DMS153 (cell line): ENCODE results near the gene POPDC3.
"Not testable (repeated sequence)": the region's sequence is repeated elsewhere in the genome, so short reads cannot be mapped to it uniquely, and the experiment has no call there.

Experiments used
- DNase-seq: peaks from one replicate; lab custom pipeline; 2025; lab: John Stamatoyannopoulos, UW

POPDC3 gene

GRCh38 chr6:105179244-105180065 lies at the start of gene POPDC3:
TSS of gene POPDC3 (minus strand) at chr6:105180014. CDS start at chr6:105161909, 18,105 bp downstream.
- DNase-seq, result peak; percentile 14

DNA sequence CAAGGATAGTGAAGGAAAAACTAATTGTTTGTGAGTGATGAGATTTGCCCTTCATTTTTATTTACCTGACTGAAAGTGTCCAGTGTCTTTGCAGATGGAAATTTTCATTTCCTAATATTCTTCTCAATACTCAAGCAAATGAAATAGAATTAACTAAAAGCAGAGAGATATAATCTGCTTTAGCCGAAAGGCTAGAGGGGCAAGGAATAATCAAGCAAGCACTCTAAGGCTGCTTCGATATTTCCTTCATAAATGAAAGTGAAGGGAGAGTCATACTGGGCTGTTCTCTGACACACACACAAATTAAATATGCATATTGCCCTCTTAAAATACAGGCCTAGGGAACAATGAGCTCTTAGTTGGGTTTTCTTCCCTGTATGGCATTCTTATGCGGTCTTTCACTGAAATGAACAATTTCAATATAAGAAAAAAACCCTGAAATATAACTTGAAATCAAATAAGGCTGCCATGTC lies 47.5 kb upstream of the POPDC3 start:
- DNase-seq, result no peak

DNA sequence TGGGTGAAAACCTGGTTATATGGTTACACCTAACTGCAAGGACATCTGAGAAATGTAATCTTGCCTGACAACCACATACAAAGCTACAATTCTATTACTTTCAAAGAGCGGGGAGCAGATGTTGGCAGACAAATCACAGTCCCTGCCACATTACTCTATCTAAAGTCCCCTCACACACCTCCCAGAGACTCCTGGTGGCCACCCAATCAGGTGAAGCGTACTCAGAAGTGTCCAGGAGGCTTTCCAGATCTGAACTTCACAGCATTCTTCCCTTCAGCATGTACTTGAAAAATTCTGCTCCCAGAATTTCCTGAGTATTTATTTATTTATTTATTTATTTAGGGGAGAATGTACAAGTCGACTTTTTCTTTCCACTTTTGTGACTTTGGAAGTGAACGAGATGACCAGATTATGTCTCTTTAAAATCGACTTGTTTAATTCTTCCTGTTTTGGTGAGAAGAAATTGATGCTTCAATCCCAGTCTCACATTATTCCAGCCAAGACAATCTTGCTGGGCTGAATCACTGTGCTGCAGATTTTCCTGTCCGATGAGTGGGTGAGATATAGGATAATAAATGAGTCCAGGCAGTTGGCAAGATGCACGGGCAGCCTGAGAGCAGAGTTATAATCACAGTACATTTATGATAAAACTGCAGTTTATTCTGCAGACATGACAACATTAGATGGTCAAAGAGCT lies 46.9 kb upstream of the POPDC3 start:
- no peak for DNase-seq

GRCh38 chr6:105223242-105223641 lies 43.4 kb upstream of the POPDC3 start:
- no peak for DNase-seq

- DNase-seq, result not testable (repeated sequence)
Measured at GRCh38 chr6:105221219-105221618, 41.4 kb upstream of the POPDC3 start.

- DNase-seq, result no peak
Measured at GRCh38 chr6:105220186-105220585, 40.4 kb upstream of the POPDC3 start.

GRCh38 chr6:105219218-105219617 lies 39.4 kb upstream of the POPDC3 start:
- not testable (repeated sequence) for DNase-seq

DNA sequence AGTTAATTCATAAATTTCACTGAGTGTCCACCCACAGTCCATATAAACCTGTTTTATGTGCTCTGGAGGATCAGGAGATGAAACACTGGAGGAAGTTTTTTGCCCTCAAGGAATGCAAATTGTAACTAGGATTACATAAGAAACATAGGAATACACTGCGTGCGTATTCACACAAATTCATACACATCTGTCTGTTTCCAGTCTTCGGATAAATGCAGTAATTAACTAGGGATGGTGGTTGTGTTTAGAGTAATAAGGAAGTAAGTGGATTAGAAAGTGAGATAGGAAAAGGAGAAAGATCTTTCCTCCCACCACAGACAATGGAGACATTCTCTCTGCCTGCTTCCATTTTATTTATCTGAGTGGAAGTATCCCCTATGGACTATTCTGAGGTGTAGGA lies 35.7 kb upstream of the POPDC3 start:
- no peak for DNase-seq

DNA sequence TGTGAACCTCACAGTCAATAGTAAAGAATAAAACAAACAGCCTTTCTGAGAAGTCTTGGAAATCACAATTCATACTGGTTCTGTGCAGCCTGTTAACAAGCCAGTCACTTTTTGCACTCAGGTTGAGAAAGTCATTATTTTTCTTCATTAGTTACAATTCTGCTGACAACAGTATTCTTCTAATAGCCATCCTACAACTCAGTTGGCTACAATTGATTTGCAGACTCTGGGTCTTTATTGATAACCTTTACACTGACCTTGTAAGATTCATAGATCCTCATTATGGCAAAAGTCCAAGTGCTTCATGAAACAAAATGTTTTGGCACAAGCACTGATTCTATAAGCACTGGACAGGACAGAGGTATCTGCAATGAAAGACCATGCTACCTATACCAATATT lies 34.9 kb upstream of the POPDC3 start:
- DNase-seq, result no peak

DNA sequence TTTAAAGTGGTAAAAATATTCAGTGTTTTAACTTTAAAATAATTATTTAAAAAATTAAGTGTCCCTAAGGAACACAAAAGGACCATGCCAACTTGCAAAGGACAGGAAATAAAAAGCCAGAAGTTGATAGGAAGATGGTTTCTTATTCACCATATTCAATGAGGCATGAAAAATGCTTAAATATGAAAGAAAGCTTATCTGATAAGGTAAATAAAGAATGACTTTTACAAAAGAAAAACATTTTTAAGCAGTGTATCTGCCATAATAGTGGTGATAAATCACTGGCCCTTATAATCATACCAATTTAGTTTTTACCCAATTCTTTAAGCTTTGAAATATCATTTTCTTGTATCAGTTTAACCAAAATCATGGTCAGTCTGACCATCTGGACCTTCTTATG lies 33.5 kb upstream of the POPDC3 start:
- DNase-seq, result no peak

DNA sequence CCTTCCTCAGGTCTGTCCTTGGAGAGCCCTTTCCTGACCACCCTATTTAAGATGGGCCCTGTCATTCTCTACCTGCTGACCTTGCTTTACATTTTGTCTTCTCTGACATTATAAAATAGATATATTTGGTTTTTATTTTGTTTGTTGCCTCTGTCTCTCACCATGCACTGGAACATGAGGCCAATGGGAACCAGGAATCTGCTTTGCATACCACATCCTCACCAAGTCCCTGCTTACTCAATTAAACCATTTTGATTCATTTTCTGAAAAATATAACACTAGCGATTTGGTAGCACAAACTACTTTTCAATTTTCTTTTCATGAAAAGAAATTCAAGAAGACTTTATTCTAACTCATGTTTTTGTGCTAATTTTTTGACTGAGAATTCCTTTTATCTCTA lies 32.8 kb upstream of the POPDC3 start:
- no peak for DNase-seq

- DNase-seq, result no peak
Measured at GRCh38 chr6:105211831-105212230, 32.0 kb upstream of the POPDC3 start.

GRCh38 chr6:105210932-105211531 lies 31.2 kb upstream of the POPDC3 start:
- DNase-seq, result no peak

GRCh38 chr6:105209950-105210706 lies 30.3 kb upstream of the POPDC3 start:
- DNase-seq, result no peak

GRCh38 chr6:105207524-105208269 lies 27.9 kb upstream of the POPDC3 start:
- DNase-seq, result no peak

- DNase-seq, result no peak
Measured at GRCh38 chr6:105204768-105205167, 25.0 kb upstream of the POPDC3 start.

DNA sequence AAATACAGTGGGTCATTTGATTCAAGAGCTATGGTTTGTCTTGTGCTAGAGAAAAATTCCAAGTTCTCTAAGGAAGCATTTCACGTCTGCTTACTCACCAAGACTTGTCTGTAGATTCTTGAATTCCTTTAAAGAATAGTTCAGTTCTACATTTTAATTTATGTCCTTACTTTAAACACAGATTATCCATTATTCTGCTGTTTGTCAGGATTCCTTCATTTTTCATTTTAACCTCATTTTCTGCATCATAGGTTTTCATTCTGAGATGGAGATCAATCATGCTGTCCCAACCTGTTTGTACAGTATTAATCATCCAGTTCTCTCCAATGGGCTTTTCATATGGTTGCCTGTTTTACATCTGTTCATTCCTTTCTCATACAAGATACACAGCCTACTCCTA lies 24.5 kb upstream of the POPDC3 start:
- DNase-seq, result no peak

GRCh38 chr6:105202486-105202885 lies 22.7 kb upstream of the POPDC3 start:
- no peak for DNase-seq

DNA sequence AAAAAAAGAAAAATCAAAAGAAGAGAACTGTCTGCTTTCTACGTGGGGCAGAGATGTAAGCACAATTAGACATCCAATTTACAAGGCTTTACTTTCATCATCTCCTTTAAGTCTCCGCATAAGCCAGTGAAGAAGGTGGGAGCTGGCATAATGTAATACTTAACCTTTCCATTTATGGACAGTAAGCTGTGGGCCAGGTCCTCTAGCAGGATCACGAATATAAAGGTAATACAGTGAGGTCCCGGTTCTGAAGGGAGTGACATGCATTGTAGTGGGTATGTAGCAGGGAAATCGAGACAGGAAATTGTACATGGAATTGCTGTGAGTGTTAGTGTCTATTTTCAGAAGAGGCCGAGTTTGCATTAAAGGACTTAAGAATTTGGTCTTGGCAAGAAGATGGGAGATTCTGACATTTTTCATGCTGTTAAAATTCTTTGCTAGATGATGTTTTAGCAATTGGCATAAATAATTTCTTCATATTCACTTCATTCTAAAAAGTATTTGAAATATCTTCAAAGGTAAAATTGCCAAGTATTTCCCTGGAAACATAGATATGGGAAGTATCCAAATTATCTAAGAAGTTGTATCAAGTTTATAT lies 20.4 kb upstream of the POPDC3 start:
- no peak for DNase-seq

- DNase-seq, result no peak
Measured at GRCh38 chr6:105199711-105200110, 19.9 kb upstream of the POPDC3 start.

DNA sequence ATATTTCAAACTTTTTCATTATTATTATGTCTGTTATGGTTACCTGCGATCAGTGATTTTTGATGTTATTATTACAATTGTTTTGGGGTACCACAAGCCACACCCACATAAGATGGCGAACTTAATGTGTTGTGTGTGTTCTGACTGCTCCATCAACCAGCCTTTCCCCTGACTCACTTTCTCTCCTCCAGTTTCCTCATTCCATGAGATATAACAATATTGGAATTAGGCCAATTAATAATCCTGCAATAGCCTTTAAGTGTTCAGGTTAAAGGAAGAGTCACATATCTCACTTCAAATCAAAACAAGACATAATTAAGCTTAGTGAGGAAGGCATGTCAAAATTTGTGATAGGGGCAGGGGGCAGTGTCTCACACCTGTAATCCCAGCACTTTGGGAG lies 16.3 kb upstream of the POPDC3 start:
- no peak for DNase-seq
